HEK293 (cell line): ENCODE results near the gene CNDP2.

Source experiments
- CTCF ChIA-PET: fragments of 350-600 bp; formaldehyde crosslinking; extraction: SDS; loops from one replicate; lab custom pipeline; 2021; ENCODE audit warnings: antibody characterized with exemption; lab: Yijun Ruan, JAX
- POLR2A ChIA-PET: fragments of 300-600 bp; formaldehyde crosslinking; extraction: SDS; loops from one replicate; lab custom pipeline; 2020; ENCODE audit warnings: antibody characterized with exemption, inconsistent platforms; lab: Yijun Ruan, JAX
- H3K27ac ChIP-seq: fragments of 200-500 bp; sonication (Bioruptor generic); 2 replicates; pipeline ENCODE4 v1.5.1; 2014; ENCODE audit warnings: low read depth, low read length, control low read depth, inconsistent platforms; ENCODE audit errors: extremely low read depth
- H3K36me3 ChIP-seq, 2 experiments: fragments of 200-500 bp in 1 of 2; sonication (Bioruptor generic) in 1 of 2; 1 replicate in 1 of 2; 2 replicates in 1 of 2; pipeline ENCODE4 v1.5.1; 2014 to 2017; ENCODE audit warnings: inconsistent platforms in 2 of 2, low read length in 2 of 2; ENCODE audit not compliant: control insufficient read depth in 2 of 2, insufficient read depth in 1 of 2
- H3K4me1 ChIP-seq: fragments of 200-500 bp; sonication (Bioruptor generic); 2 replicates; pipeline ENCODE4 v1.5.1; 2014; ENCODE audit warnings: mild to moderate bottlenecking, low read length, inconsistent platforms; ENCODE audit not compliant: control insufficient read depth, insufficient read depth
- H3K4me3 ChIP-seq: 2 replicates; pipeline ENCODE4 v1.5.1; 2011; ENCODE audit warnings: low read depth, mild to moderate bottlenecking, control low read depth, low read length, moderate library complexity
- H3K9me3 ChIP-seq: fragments of 200-500 bp; sonication (Bioruptor generic); 2 replicates; pipeline ENCODE4 v1.5.1; 2014; ENCODE audit warnings: low read depth, low read length, inconsistent platforms; ENCODE audit not compliant: control insufficient read depth, insufficient read depth
- EGR2 ChIP-seq: fragments of 450-650 bp; formaldehyde crosslinking; IDR thresholded peaks from 2 replicates; pipeline ENCODE4 v1.5.1; 2016; ENCODE audit warnings: low read depth, missing biosample characterization, missing genetic modification characterization
- RBAK ChIP-seq: fragments of 450-650 bp; formaldehyde crosslinking; IDR thresholded peaks from 2 replicates; pipeline ENCODE4 v1.5.1; 2016; ENCODE audit warnings: missing biosample characterization, missing genetic modification characterization
- REPIN1 ChIP-seq: fragments of 450-650 bp; formaldehyde crosslinking; IDR thresholded peaks from 2 replicates; pipeline ENCODE4 v1.5.1; 2017; ENCODE audit warnings: missing biosample characterization, missing genetic modification characterization, low read depth
- REST ChIP-seq: fragments of 450-650 bp; formaldehyde crosslinking; IDR thresholded peaks from 2 replicates; pipeline ENCODE4 v1.5.1; 2016; ENCODE audit warnings: missing biosample characterization, missing genetic modification characterization
- SCRT1 ChIP-seq: fragments of 450-650 bp; formaldehyde crosslinking; IDR thresholded peaks from 2 replicates; pipeline ENCODE4 v1.5.1; 2016; ENCODE audit warnings: missing biosample characterization, missing genetic modification characterization, borderline replicate concordance
- SCRT2 ChIP-seq: fragments of 450-650 bp; formaldehyde crosslinking; IDR thresholded peaks from 2 replicates; pipeline ENCODE4 v1.5.1; 2016; ENCODE audit warnings: missing biosample characterization, missing genetic modification characterization
- SP2 ChIP-seq: fragments of 450-650 bp; formaldehyde crosslinking; IDR thresholded peaks from 2 replicates; pipeline ENCODE4 v1.5.1; 2016; ENCODE audit warnings: missing biosample characterization, missing genetic modification characterization
- ZBTB21 ChIP-seq: fragments of 450-650 bp; formaldehyde crosslinking; IDR thresholded peaks from 2 replicates; pipeline ENCODE4 v1.5.1; 2017; ENCODE audit warnings: missing biosample characterization, missing genetic modification characterization
- ZBTB7A ChIP-seq: fragments of 450-650 bp; formaldehyde crosslinking; IDR thresholded peaks from 2 replicates; pipeline ENCODE4 v1.5.1; 2016; ENCODE audit warnings: low read depth, missing biosample characterization, missing genetic modification characterization
- ZNF121 ChIP-seq: fragments of 450-650 bp; formaldehyde crosslinking; IDR thresholded peaks from 2 replicates; pipeline ENCODE4 v1.5.1; 2016; ENCODE audit warnings: missing biosample characterization, missing genetic modification characterization
- ZNF157 ChIP-seq: fragments of 450-650 bp; formaldehyde crosslinking; IDR thresholded peaks from 2 replicates; pipeline ENCODE4 v1.5.1; 2016; ENCODE audit warnings: missing biosample characterization, missing genetic modification characterization
- ZNF24 ChIP-seq: fragments of 450-650 bp; formaldehyde crosslinking; IDR thresholded peaks from 2 replicates; pipeline ENCODE4 v1.5.1; 2016; ENCODE audit warnings: missing biosample characterization, missing genetic modification characterization
- ZNF354C ChIP-seq: fragments of 450-650 bp; formaldehyde crosslinking; IDR thresholded peaks from 2 replicates; pipeline ENCODE4 v1.5.1; 2016; ENCODE audit warnings: missing biosample characterization, missing genetic modification characterization, low read depth, borderline replicate concordance
- ZNF433 ChIP-seq: fragments of 450-650 bp; formaldehyde crosslinking; IDR thresholded peaks from 2 replicates; pipeline ENCODE4 v1.5.1; 2016; ENCODE audit warnings: missing biosample characterization, missing genetic modification characterization, low read depth
- ZNF549 ChIP-seq: fragments of 450-650 bp; IDR thresholded peaks from 2 replicates; pipeline ENCODE4 v1.5.1; 2018; ENCODE audit warnings: missing biosample characterization, missing genetic modification characterization, mild to moderate bottlenecking, inconsistent platforms, moderate library complexity
- ZNF707 ChIP-seq: fragments of 450-650 bp; formaldehyde crosslinking; IDR thresholded peaks from 2 replicates; pipeline ENCODE4 v1.5.1; 2016; ENCODE audit warnings: missing biosample characterization, missing genetic modification characterization
- TF ChIP-seq, protein P1 (sequence below): fragments of 450-650 bp; formaldehyde crosslinking; IDR thresholded peaks from 2 replicates; pipeline ENCODE4 v1.5.1; 2017; ENCODE audit warnings: missing biosample characterization, missing genetic modification characterization
- TF ChIP-seq, protein P2 (sequence below): fragments of 450-650 bp; formaldehyde crosslinking; IDR thresholded peaks from 2 replicates; pipeline ENCODE4 v1.5.1; 2016; ENCODE audit warnings: missing biosample characterization, missing genetic modification characterization
- TF ChIP-seq, protein P3 (sequence below): fragments of 450-650 bp; formaldehyde crosslinking; conservative IDR thresholded peaks from 2 replicates; pipeline ENCODE4 v1.5.1; 2016; ENCODE audit warnings: low read depth, missing biosample characterization, missing genetic modification characterization
- TF ChIP-seq, protein P4 (sequence below): fragments of 450-650 bp; formaldehyde crosslinking; IDR thresholded peaks from 2 replicates; pipeline ENCODE4 v1.5.1; 2016; ENCODE audit warnings: missing biosample characterization, missing genetic modification characterization, borderline replicate concordance

Gene CNDP2

GRCh38 chr18:74522635-74523548 is 26.7 kb downstream of the CNDP2 start:
- Histone ChIP-seq H3K36me3 (peaks cover 0 to 25% of the 10 kb centered on the region in 2 experiments; a peak in 2 of 3 replicates), H3K4me3 (no peak overlapping the region), H3K4me1 (no peaks in the 10 kb centered on the region), H3K9me3 (no peaks in the 10 kb centered on the region), H3K27ac (no peak overlapping the region)
- ChIA-PET POLR2A (no interaction called here), CTCF (interaction anchor here (2.3 kb wide), 1 partner anchor 29 kb away, joined by 6 read pairs; no protein-coding TSS in a partner anchor)
- TF ChIP-seq REST (tag by site-specific recombination): no peak
- TF ChIP-seq, protein P1, sequence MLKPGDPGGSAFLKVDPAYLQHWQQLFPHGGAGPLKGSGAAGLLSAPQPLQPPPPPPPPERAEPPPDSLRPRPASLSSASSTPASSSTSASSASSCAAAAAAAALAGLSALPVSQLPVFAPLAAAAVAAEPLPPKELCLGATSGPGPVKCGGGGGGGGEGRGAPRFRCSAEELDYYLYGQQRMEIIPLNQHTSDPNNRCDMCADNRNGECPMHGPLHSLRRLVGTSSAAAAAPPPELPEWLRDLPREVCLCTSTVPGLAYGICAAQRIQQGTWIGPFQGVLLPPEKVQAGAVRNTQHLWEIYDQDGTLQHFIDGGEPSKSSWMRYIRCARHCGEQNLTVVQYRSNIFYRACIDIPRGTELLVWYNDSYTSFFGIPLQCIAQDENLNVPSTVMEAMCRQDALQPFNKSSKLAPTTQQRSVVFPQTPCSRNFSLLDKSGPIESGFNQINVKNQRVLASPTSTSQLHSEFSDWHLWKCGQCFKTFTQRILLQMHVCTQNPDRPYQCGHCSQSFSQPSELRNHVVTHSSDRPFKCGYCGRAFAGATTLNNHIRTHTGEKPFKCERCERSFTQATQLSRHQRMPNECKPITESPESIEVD (tag by site-specific recombination): no peak
- no peak for TF ChIP-seq ZNF707 (tag by site-specific recombination)
- no peak for TF ChIP-seq ZNF549 (tag by site-specific recombination)
- no peak for TF ChIP-seq ZNF24
- no peak for TF ChIP-seq ZBTB21 (tag by site-specific recombination)
- TF ChIP-seq ZBTB7A (tag by site-specific recombination): no peak
- TF ChIP-seq SCRT1 (tag by site-specific recombination): no peak
- no peak for TF ChIP-seq ZNF433 (tag by site-specific recombination)
- TF ChIP-seq SCRT2: no peak
- TF ChIP-seq, protein P2, sequence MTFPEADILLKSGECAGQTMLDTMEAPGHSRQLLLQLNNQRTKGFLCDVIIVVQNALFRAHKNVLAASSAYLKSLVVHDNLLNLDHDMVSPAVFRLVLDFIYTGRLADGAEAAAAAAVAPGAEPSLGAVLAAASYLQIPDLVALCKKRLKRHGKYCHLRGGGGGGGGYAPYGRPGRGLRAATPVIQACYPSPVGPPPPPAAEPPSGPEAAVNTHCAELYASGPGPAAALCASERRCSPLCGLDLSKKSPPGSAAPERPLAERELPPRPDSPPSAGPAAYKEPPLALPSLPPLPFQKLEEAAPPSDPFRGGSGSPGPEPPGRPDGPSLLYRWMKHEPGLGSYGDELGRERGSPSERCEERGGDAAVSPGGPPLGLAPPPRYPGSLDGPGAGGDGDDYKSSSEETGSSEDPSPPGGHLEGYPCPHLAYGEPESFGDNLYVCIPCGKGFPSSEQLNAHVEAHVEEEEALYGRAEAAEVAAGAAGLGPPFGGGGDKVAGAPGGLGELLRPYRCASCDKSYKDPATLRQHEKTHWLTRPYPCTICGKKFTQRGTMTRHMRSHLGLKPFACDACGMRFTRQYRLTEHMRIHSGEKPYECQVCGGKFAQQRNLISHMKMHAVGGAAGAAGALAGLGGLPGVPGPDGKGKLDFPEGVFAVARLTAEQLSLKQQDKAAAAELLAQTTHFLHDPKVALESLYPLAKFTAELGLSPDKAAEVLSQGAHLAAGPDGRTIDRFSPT (tag by site-specific recombination): no peak
- no peak for TF ChIP-seq SP2 (tag by site-specific recombination)
- no peak for TF ChIP-seq ZNF354C (tag by site-specific recombination)
- TF ChIP-seq ZNF157 (tag by site-specific recombination): no peak
- no peak for TF ChIP-seq RBAK (tag by site-specific recombination)
- TF ChIP-seq REPIN1 (tag by site-specific recombination): no peak
- TF ChIP-seq ZNF121 (tag by site-specific recombination): no peak
- TF ChIP-seq EGR2: no peak
- TF ChIP-seq, protein P3, sequence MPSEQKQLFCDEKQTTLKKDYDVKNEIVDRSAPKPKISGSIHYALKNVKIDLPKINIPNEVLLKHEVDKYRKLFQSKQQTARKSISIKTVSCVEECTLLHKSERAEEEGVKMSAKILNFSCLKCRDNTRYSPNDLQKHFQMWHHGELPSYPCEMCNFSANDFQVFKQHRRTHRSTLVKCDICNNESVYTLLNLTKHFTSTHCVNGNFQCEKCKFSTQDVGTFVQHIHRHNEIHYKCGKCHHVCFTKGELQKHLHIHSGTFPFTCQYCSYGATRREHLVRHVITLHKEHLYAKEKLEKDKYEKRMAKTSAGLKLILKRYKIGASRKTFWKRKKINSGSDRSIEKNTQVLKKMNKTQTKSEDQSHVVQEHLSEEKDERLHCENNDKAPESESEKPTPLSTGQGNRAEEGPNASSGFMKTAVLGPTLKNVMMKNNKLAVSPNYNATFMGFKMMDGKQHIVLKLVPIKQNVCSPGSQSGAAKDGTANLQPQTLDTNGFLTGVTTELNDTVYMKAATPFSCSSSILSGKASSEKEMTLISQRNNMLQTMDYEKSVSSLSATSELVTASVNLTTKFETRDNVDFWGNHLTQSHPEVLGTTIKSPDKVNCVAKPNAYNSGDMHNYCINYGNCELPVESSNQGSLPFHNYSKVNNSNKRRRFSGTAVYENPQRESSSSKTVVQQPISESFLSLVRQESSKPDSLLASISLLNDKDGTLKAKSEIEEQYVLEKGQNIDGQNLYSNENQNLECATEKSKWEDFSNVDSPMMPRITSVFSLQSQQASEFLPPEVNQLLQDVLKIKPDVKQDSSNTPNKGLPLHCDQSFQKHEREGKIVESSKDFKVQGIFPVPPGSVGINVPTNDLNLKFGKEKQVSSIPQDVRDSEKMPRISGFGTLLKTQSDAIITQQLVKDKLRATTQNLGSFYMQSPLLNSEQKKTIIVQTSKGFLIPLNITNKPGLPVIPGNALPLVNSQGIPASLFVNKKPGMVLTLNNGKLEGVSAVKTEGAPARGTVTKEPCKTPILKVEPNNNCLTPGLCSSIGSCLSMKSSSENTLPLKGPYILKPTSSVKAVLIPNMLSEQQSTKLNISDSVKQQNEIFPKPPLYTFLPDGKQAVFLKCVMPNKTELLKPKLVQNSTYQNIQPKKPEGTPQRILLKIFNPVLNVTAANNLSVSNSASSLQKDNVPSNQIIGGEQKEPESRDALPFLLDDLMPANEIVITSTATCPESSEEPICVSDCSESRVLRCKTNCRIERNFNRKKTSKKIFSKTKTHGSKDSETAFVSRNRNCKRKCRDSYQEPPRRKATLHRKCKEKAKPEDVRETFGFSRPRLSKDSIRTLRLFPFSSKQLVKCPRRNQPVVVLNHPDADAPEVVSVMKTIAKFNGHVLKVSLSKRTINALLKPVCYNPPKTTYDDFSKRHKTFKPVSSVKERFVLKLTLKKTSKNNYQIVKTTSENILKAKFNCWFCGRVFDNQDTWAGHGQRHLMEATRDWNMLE (tag by site-specific recombination): no peak
- TF ChIP-seq, protein P4, sequence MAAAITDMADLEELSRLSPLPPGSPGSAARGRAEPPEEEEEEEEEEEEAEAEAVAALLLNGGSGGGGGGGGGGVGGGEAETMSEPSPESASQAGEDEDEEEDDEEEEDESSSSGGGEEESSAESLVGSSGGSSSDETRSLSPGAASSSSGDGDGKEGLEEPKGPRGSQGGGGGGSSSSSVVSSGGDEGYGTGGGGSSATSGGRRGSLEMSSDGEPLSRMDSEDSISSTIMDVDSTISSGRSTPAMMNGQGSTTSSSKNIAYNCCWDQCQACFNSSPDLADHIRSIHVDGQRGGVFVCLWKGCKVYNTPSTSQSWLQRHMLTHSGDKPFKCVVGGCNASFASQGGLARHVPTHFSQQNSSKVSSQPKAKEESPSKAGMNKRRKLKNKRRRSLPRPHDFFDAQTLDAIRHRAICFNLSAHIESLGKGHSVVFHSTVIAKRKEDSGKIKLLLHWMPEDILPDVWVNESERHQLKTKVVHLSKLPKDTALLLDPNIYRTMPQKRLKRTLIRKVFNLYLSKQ (tag by site-specific recombination): no peak
